Stimulated activated CD4-positive, alpha-beta T cell treated with anti-CD3 and anti-CD28 coated beads, TNF-alpha, amount 100 ng/mL, for 48 hours (primary cell): ENCODE results near the gene SNRNP200.

Source experiments
- DNase-seq, 3 donors: peaks; one replicate each; pipeline ENCODE4 v3.0.0-alpha.2; 2020; ENCODE audit warnings: low read depth in 3 of 3

Gene SNRNP200

DNA sequence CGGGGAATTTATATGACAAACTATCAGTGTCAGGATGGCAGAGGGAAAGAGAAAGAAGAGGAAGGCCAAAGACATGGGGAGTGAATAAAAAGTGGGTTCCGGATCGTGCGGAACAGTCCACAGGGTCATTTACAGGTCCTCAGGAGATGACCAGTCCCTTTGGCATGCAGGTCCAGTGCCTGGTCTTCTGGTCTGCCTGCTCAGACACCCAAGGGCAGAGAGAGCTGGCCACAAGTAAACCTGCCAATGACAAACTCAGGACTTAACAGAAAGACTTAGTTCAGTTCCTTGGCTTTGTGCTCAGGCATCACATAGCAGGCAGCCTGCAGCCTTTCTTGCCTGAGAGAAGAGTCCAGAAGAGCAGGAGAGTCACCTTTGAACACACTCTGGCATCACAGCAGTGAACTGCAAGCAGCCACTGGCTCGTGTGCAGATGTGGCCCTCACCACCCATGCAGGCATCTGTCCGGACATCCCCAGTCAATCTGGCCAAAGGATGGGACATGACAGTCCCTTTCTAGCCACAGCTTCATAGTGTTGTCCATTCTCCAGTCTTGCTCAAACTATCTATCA, 53.5 kb downstream of the SNRNP200 start:
- no peak for DNase-seq

DNA sequence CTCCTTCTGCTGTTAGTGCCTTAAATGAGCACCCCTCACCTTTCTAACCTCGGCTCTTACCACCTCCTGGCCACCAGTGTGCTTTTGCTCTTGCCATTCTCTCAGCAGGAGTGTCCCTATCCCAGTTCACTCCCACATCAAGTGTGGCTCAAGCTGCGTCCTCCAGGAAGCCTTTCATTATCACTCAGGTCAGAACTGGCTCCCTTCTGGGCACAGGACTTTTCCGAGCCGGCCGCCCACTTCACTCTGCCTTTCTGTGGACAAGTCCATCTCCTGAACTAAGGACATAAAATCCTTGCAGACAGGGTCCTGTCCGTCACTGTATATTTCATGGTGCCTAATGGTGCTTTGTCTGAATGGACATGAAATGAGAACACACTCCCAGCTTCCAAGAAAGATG, 55.2 kb downstream of the SNRNP200 start:
- no peak for DNase-seq

DNA sequence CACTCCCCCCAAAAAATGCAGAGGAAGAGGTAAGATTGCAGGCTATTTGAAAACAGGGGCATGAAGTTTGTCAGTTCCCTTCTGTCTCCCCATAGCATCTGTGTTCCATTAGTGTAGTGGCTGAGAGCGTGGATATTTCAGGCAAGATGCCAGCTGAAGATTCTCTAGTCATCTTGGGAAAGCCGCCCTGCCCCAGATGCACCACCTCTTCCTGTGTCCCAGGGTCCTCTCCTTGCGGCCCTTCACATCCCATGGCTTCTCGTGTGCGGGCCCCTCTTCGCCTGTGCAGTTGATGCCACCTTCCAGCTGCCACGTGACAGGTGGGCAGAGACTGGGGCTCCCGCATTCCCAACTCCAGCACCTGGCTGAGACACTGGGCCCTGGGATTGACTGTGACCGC, 55.7 kb downstream of the SNRNP200 start:
- no peak for DNase-seq

DNA sequence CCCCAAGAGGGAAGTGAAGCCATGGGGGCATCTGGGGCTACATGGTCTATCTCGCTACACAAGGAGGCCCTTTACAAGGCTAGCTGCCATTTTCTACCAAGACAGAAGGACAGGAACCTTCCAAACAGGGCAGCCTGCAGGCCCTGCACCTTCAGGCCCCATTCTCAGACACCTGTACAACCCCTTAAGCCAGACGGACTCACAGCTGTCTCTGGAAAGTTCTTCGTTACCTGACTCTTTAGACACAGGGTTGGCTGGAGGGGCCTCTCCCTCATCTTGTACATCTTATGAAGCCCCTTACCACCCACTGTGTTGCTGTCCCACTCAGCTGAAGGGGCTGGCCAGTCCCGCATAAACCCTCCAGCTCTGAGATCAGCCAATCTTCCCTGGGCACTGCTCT, 56.7 kb downstream of the SNRNP200 start:
- no peak for DNase-seq

DNA sequence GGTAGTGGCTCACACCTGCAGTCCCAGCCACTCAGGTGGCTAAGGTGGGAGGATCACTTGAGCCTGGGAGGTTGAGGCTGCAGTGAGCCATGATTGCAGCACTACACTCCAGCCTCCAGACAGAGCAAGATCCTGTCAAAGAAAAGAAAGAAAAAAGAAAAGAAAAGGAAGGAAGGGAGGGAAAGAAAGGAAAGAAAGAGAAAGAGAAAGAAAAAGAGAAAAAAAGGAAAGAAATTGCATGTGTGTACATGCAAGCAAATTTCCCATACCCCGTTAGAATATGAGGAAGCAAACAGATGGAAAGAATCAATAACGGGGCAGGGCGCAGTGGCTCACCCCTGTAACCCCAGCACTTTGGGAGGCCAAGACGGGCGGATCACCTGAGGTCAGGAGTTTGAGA, 57.5 kb downstream of the SNRNP200 start:
- no peak for DNase-seq

DNA sequence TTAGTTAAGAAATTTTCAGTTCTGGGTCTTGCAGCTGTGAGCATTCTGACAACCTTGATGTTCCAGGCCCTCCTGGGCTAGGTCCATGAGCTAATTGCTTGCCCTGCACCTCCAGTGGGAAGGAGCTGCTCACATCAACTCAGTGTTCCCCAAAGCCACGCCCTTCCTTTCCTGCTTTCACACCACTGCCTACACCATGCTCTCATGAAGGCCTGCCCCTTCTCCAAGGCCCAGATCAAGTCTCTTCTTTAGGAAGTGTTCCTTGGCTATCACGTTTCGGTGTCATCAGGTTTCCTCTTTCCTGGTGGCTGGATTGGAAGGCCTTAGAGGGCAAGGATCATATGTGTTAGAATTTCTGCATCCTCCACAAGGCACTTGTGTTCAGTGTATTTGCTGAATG, 58.3 kb downstream of the SNRNP200 start:
- no peak for DNase-seq

DNA sequence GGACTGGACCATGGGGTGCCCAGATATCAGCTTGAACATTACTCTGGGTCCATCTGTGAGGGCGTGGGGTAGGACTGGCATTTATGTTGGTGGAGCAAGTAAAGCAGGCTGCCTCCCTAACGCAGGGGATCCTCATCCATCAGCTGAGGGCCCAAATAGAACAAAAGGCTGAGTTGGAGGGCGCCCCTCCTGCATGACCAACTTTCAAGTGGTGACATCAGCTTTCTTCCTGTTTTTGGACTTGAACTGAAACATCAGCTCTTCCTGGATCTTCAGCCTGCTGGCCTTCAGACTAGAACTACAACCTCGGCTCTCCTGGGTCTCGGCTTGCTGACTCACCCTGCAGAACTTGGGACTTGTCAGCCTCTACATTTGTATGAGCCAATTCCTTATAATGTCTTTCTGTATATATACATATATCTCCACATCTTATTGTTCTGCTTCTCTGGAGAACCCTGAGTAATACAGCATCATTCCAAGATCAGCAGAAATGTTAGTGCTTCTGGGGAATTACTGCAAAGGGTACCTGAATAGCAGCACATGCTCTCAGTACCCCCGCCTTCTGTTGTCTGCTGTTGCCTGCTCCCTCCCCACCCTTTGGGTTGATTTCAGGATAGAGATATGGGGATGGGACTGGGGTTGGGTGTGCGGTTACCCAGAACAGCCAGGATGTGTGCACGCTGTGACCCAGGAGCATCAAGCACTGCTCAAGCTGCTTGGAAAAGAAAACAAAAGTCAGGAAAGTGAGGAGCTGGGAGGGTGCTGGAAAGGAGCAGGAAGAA, 59.5 kb downstream of the SNRNP200 start:
- no peak for DNase-seq

DNA sequence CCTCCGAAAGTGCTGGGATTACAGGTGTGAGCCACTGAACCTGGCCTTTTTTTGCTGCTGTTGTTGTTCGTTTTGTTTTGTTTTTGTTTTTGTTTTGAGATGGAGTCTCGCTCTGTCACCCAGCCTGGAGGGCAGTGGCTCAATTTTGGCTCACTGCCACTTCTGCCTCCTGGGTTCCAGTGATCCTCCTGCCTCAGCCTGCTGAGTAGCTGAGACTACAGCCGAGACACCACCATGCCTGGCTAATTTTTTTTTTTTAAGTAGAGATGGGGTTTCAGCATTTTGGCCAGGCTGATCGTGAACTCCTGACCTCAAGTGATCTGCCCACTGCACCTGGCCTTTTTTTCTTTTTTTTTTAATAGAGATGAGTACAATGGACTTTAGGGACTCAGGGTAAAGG, 61.5 kb downstream of the SNRNP200 start:
- no peak for DNase-seq

DNA sequence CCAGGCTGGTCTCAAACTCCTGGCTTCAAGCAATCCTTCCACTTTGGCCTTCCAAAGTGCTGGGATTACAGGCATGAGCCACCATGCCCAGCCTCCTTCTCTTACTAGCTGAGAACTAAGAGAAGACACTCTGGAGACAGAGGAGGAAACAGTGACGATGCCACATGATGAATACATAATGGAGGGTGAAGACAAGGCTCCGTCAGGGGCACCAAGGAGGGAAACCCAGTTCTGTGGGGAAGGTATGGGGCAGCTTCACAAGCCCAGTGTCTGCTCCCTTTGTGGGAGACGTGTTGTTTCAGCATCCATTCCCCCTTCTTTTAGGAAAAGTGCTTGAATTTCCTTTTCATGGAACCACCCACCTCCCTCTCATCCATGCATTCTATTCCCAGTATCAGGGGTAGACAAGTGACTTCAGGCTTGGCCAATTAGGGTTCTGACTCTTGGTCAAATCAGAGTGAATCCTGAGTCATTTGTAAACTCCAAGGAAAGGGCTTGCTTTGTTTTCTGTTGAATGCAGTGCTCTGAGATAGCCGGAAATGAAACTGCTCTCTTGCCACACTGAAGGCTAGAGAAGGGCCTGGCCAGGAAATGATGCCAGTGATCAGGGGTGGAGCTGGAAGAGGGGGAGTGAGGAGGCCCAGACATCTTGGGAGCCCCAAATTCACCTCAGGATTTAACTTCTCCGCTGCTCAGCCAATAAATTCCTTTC, 63.3 kb downstream of the SNRNP200 start:
- DNase-seq = peak; percentile 33 to 57 (median 43)

DNA sequence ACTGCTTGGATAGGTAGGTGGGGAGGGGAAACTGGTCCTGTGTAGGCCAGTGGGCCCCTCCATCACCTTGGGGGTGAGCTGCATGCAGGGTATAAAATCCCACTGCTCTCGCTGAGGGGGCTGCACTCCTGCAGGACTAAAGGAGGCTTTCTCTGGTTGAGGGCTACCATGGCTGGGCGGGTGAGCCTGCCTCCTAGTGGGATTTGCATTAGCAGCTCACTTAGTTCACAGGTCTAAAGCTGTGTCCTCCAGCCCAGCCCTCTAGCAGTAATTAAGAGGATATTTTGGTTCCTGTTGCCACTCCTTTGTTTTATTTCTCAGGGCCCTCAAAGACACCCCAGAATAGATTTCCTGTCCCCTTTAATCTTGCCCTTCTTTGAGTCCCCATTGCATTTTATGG, 64.1 kb downstream of the SNRNP200 start:
- no peak for DNase-seq

DNA sequence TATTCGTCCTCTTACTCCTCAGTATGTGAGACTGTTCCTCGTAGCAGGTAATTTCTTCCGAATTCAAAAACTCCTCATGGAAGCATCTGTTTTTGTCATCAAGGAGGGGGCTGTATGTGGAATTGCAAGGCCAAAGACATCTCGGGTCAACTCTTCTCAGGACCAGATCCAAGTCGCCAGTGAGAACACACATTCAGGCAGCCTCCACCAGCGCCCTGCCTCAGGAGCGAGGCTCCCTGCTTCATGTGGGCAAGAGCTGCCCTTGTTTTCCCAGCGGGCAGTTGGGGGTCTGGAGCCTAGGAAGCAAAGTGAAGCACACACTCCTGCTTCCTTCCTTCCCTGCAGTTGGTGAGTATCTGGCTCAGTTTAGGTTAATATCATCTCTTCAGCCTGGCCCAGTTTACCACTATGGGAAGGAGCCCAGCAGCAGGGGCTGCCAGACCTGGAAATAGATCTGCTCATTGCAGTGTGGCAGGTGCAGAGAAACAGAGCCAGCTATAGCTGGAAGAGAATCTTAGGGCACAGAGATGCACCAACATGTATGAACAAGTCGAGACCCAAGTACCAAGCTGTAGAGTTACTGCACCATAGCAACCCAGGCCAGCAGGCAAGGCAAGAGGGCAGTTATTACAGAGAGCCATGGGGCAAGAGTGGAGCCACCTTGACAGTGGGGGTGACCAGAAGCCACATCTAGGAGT, 64.9 kb downstream of the SNRNP200 start:
- DNase-seq = no peak

DNA sequence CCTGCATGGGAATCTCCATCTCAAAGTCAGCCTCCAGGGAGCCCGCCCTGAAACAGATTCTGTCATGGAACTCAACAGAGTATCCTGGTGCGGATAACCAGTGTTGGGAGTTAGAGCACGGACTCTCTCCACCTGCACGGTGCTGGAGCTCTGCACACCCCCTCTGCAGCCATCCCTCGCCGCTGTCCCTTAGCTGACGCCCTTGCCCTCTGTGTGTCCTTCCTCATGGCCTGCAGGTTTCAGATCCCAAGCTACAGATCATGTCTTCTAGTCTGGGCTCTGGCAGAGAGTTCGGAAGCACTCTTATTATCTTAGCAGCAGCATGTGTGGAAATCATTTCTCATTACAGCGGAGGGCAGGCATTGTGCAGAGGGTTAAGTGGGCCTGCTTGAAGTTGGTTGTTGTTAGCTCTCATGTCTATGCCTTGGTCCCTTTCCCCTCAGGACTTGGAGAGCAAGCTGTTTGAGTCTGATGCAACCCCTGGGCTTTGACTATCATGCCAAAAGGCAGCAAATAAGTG, 65.5 kb downstream of the SNRNP200 start:
- no peak for DNase-seq

DNA sequence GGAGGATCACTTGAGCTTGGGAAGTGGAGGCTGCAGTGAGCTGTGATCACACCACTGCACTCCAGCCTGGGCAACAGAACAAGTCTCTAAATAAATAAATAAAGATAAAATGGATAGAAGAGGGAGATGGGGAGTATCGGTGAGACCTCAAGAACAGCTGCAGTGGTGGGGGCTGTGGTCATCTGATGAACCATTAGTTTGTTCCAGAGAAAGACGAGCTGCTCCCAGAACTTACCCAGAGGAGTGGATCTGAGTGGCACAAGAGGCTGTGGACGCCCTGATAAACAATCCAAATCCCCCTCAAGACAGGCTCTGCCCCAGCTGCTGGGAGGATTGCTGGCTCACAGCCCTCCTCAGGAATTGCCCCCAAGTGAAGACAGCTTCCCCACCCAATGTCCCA, 66.3 kb downstream of the SNRNP200 start:
- no peak for DNase-seq

DNA sequence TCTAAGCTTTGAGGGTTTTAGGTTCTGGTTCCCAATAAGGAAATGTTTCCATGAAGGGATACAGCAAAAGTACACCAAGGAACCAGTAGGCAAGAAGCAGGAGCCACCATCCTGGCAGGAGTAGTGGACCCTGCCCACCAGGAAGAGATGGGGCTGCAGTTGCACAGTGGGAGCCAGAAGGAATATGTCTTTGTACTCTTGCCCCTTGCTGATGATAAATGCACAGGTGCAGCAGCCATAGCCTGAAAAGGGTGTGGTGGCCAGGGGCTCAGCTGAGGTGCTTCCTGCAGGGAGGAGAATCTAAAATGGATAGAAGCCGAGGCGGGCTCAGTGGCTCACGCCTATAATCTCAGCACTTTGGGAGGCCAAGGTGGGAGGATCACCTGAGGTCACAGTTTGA, 67.1 kb downstream of the SNRNP200 start:
- no peak for DNase-seq

DNA sequence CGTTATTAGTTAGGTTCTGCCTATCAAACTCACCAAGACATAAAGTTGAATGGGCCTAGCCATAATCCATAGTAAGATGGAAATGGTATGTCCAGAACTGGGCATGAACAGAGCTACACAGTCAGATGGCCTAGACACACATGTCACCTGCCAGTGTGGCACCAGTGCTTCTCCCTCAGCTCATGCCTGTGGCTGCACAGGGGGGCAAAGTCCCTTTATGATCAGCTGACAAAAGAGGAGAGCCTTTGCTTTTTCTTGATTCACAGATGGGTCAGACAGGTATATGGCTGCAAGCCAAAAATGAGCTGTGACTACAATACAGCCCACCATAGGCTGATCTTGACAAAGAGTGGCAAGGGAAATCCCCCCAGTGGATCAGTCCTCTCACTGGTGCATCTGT, 68.5 kb downstream of the SNRNP200 start:
- DNase-seq = no peak

DNA sequence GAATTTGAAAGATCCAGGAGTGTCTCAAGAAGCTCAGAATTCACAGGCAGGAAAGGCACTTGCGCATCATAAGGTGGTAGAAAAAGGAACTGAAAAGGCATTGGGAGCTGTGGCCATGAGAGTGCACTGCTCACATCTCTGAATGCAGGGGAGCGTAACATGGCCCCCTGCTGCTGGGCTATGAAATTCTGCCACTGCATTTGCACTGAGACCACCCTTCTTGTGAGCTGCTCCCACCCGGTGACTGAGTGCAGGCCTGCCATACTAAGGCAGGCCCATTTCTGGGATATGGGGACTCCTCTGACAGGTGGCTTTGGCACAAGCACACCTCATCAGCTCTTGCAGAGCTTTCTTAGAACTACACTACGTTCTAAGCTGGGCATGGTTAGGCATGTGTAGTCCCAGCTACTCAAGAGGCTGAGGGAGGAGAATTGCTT, 71.4 kb downstream of the SNRNP200 start:
- DNase-seq = no peak

DNA sequence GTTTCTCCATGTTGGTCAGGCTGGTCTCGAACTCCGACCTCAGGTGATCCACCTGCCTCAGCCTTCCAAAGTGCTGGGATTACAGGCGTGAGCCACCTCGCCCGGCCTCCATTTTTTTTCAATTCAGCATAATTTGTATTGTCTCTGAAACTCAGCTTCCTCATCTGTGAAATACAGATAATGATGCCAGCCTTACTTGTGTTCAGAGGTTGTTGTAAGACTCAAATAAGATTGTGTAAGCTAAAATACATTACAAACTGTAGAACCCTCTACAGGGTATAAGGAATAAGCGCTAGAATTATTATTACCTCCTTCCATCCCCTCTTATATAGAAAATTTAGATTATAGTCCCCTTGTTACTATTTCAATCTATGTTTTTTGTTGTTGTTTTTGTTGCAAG, 71.9 kb downstream of the SNRNP200 start:
- no peak for DNase-seq

DNA sequence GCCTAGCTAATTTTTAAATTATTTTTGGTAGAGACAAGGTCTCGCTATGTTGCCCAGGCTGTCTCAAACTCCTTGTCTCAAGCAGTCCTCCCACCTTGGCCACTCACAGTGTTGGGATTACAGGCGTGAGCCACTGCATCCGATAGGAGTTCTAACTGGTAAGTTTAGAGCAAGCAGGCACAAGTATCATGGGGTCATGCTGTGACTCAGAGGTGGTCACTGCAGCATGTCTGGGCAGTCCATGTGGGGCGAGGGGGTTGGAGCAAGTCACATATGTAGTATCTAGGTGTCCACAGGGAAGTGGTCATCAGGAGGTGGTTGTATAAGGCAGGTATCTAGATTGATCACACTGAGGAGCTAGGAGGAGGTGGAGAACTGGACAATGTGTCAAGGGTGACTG, 74.0 kb downstream of the SNRNP200 start:
- DNase-seq = no peak

DNA sequence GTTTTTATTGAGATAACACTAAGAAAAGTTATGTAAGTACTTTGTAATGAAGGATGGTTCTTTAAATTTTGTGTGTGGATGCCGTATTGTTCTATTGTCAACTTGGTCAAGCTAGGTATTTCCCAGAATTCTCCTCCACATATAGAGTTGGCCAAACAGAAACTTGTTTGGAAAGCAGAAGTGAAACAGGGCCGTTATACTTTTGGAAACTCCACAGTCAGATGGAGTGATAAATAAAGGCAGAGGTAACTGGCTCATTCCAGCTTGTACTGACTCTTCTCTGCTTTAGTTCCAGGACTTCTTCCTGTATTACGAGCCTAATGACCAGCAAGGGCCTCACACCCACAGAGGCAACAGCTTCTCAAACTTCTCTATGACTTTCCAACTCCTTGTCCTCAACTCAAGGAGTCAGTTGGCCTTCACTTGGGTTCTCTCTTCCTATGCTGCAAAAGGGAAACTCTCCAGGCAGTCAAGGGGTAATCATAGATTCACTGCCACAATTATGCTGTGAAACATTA, 80.3 kb downstream of the SNRNP200 start:
- DNase-seq = no peak
